Cardiac septum (tissue), 1 donor: Measurements from ENCODE around the gene SUSD1. TPM values are rescaled to one million over a fixed set of nuclear protein-coding genes. Genes with fewer than 3 reads are reported as not detected.
"Not testable (repeated sequence)": the region's sequence is repeated elsewhere in the genome, so short reads cannot be mapped to it uniquely, and the experiment has no call there.

Experiments
- DNase-seq: peaks from one replicate; pipeline ENCODE4 v3.0.0-alpha.2; 2020; ENCODE audit warnings: low spot score
- intact Hi-C: fragments of 100-400 bp; cut with DNase I; formaldehyde crosslinking; loops from one replicate; pipeline ENCODE4 v1.14.0; 2022
- total RNA-seq: library from RNA; stranded (reverse); fragmentation: NEBNext Ultra II Directional; extraction: Animal tissue kit (Norgen Biotek cat#: 25700); gene quantifications from one replicate; pipeline ENCODE4 v1.2.1, GENCODE V29; 2021
- donor health status: DM: no; HTN: no; CAD: no.

Gene SUSD1
- total RNA-seq, 1 donor from 2014 or later = 4.3 TPM

- DNase-seq = no peak
- intact Hi-C loops = no loop called here
Observed at GRCh38 chr9:112137066-112137465, 38.0 kb downstream of the SUSD1 start.

GRCh38 chr9:112135706-112136105, 39.4 kb downstream of the SUSD1 start:
- intact Hi-C loops = no loop called here
- no peak for DNase-seq

GRCh38 chr9:112133806-112134205, 41.3 kb downstream of the SUSD1 start:
- DNase-seq, intact Hi-C loops: not testable (repeated sequence)

- DNase-seq = no peak
- intact Hi-C loops = no loop called here
Observed at GRCh38 chr9:112132356-112132755, 42.7 kb downstream of the SUSD1 start.

GRCh38 chr9:112130997-112131396, 44.1 kb downstream of the SUSD1 start:
- intact Hi-C loops = no loop called here
- DNase-seq = no peak

GRCh38 chr9:112130347-112130746, 44.8 kb downstream of the SUSD1 start:
- intact Hi-C loops = no loop called here

GRCh38 chr9:112129246-112129645, 45.9 kb downstream of the SUSD1 start:
- intact Hi-C loops = no loop called here
- no peak for DNase-seq

More at GRCh38 chr9:112130347-112130746, 44.8 kb downstream of the SUSD1 start:
- no peak for DNase-seq

- intact Hi-C loops, DNase-seq: not testable (repeated sequence)
Observed at GRCh38 chr9:112128399-112128798, 46.7 kb downstream of the SUSD1 start.

- intact Hi-C loops = no loop called here
- DNase-seq = no peak
Observed at GRCh38 chr9:112127281-112127680, 47.8 kb downstream of the SUSD1 start.

GRCh38 chr9:112125951-112126388, 49.1 kb downstream of the SUSD1 start:
- DNase-seq = no peak
- intact Hi-C loops = no loop called here

GRCh38 chr9:112124156-112124555, 50.9 kb downstream of the SUSD1 start:
- intact Hi-C loops = no loop called here
- DNase-seq = no peak

GRCh38 chr9:112121633-112122032, 53.5 kb downstream of the SUSD1 start:
- DNase-seq = no peak

GRCh38 chr9:112120439-112120925, 54.6 kb downstream of the SUSD1 start:
- intact Hi-C loops = no loop called here
- DNase-seq = no peak

More at GRCh38 chr9:112121633-112122032, 53.5 kb downstream of the SUSD1 start:
- intact Hi-C loops = no loop called here

- intact Hi-C loops = no loop called here
- no peak for DNase-seq
Observed at GRCh38 chr9:112120030-112120341, 55.1 kb downstream of the SUSD1 start.

- intact Hi-C loops = no loop called here
Observed at GRCh38 chr9:112119225-112120029, 55.7 kb downstream of the SUSD1 start.

GRCh38 chr9:112118009-112118408, 57.1 kb downstream of the SUSD1 start:
- intact Hi-C loops = no loop called here
- no peak for DNase-seq

More at GRCh38 chr9:112119225-112120029, 55.7 kb downstream of the SUSD1 start:
- DNase-seq = no peak

- intact Hi-C loops = no loop called here
- no peak for DNase-seq
Observed at GRCh38 chr9:112115970-112116753, 58.9 kb downstream of the SUSD1 start.

GRCh38 chr9:112115109-112115508, 60.0 kb downstream of the SUSD1 start:
- no peak for DNase-seq
- intact Hi-C loops = no loop called here

- intact Hi-C loops = no loop called here
Observed at GRCh38 chr9:112112941-112113681, 62.0 kb downstream of the SUSD1 start.

GRCh38 chr9:112112519-112112918, 62.6 kb downstream of the SUSD1 start:
- intact Hi-C loops = no loop called here
- DNase-seq = no peak

More at GRCh38 chr9:112112941-112113681, 62.0 kb downstream of the SUSD1 start:
- DNase-seq = no peak
